HepG2 (cell line): ENCODE measurements around the gene PLEKHG2. TPM values are rescaled to one million over a fixed set of nuclear protein-coding genes. Genes with fewer than 3 reads are reported as not detected.
A peak's percentile ranks its signal among the peaks of the same experiment; 100 is the strongest.

Experiments used
- CREB1 ChIP-seq, 2 experiments: fragments of 450-650 bp in 1 of 2; IDR thresholded peaks; 2 replicates each; pipeline ENCODE4 v1.6.1; 2016 to 2017; ENCODE audit warnings: control low read depth in 1 of 2, mild to moderate bottlenecking in 1 of 2, missing compliant biosample characterization in 1 of 2, missing genetic modification characterization in 1 of 2
- CSRNP1 ChIP-seq: sonication (generic); formaldehyde crosslinking; IDR thresholded peaks from 2 replicates; pipeline ENCODE4 v1.8.1; 2023; ENCODE audit warnings: mild to moderate bottlenecking, missing genetic modification reagents
- DPF2 ChIP-seq: sonication (generic); formaldehyde crosslinking; IDR thresholded peaks from 2 replicates; pipeline ENCODE4 v1.4.0; 2020; ENCODE audit warnings: mild to moderate bottlenecking, low read depth, missing genetic modification reagents, borderline replicate concordance
- FOXO1 ChIP-seq: sonication (generic); formaldehyde crosslinking; IDR thresholded peaks from 2 replicates; pipeline ENCODE4 v1.4.0; 2020; ENCODE audit warnings: missing genetic modification reagents
- GTF2F1 ChIP-seq: fragments of 150-350 bp; IDR thresholded peaks from 2 replicates; pipeline ENCODE4 v1.6.1; 2014; ENCODE audit warnings: low read length
- HMG20B ChIP-seq: conservative IDR thresholded peaks from 2 replicates; pipeline ENCODE4 v1.6.1; 2016; ENCODE audit warnings: missing genetic modification reagents, missing compliant biosample characterization
- KIAA2018 ChIP-seq: sonication (generic); formaldehyde crosslinking; IDR thresholded peaks from 2 replicates; pipeline ENCODE4 v1.5.0; 2020; ENCODE audit warnings: mild to moderate bottlenecking, missing genetic modification reagents, borderline replicate concordance
- KMT2A ChIP-seq: sonication (generic); formaldehyde crosslinking; IDR thresholded peaks from 2 replicates; pipeline ENCODE4 v1.4.0; 2020; ENCODE audit warnings: missing genetic modification reagents
- MIXL1 ChIP-seq: IDR thresholded peaks from 2 replicates; pipeline ENCODE4 v1.6.1; 2016
- PAX8 ChIP-seq: sonication (generic); formaldehyde crosslinking; IDR thresholded peaks from 2 replicates; pipeline ENCODE4 v1.8.0; 2022; ENCODE audit warnings: mild to moderate bottlenecking, missing genetic modification reagents, borderline replicate concordance
- PITX1 ChIP-seq: sonication (generic); formaldehyde crosslinking; IDR thresholded peaks from 2 replicates; pipeline ENCODE4 v1.5.1; 2020; ENCODE audit warnings: mild to moderate bottlenecking, missing genetic modification reagents
- REST ChIP-seq, 2 experiments: IDR thresholded peaks; 2 replicates each; pipeline ENCODE4 v1.6.1; 2011 to 2012; ENCODE audit warnings: low read length in 2 of 2, borderline replicate concordance in 1 of 2, low read depth in 1 of 2, mild to moderate bottlenecking in 1 of 2, moderate library complexity in 1 of 2
- TRIM24 ChIP-seq: sonication (generic); formaldehyde crosslinking; IDR thresholded peaks from 2 replicates; pipeline ENCODE4 v1.8.0; 2022; ENCODE audit warnings: mild to moderate bottlenecking, missing genetic modification reagents
- WIZ ChIP-seq: sonication (generic); formaldehyde crosslinking; IDR thresholded peaks from 2 replicates; pipeline ENCODE4 v1.5.1; 2020; ENCODE audit warnings: mild to moderate bottlenecking, missing genetic modification reagents
- ZNF33B ChIP-seq: sonication (generic); formaldehyde crosslinking; IDR thresholded peaks from 2 replicates; pipeline ENCODE4 v1.5.1; 2020; ENCODE audit warnings: mild to moderate bottlenecking, missing genetic modification reagents
- ZZZ3 ChIP-seq: sonication (generic); formaldehyde crosslinking; IDR thresholded peaks from 2 replicates; pipeline ENCODE4 v1.4.0; 2020; ENCODE audit warnings: missing genetic modification reagents, mild to moderate bottlenecking, borderline replicate concordance
- polyA plus RNA-seq, 8 experiments: library from polyadenylated mRNA; depleted of rRNA in 3 of 8; stranded (reverse) in 7 of 8; unstranded in 1 of 8; fragments of >200 nt; fragmentation: Illumina TruSeq in 4 of 8; extraction: Trizol in 4 of 8; gene quantifications; 2 replicates each; pipeline versions ENCODE4 v1.2.1 to v1.2.3, GENCODE V29; 2011 to 2016; ENCODE audit warnings: low read depth in 4 of 8, missing spikeins in 1 of 8, mixed read lengths in 1 of 8; ENCODE audit not compliant: insufficient read depth in 1 of 8
- total RNA-seq, 5 experiments: library from RNA; depleted of rRNA; stranded (reverse); fragments of >200 nt; fragmentation: Illumina TruSeq; extraction: Trizol; gene quantifications; 2 replicates each; pipeline ENCODE4 v1.2.3, GENCODE V29; 2016; ENCODE audit warnings: low read depth in 1 of 5

Gene PLEKHG2
- total and polyA plus RNA-seq, 2 of the 13 experiments (the other 11 are each of a cell fraction or from before 2014, with no cell fraction given) = 3.6 to 6.8 TPM

- TF ChIP-seq KIAA2018 = 0 out of 2 replicates have a peak, but pooled peaks have one; percentile 22
- TF ChIP-seq WIZ = no peak
- TF ChIP-seq ZZZ3 (CRISPR knock-in tag) = no peak
- TF ChIP-seq ZNF33B (CRISPR knock-in tag) = no peak
- peak; percentile 60; the same call in 1 of the 2 replicates for TF ChIP-seq PITX1
- no peak for TF ChIP-seq DPF2 (CRISPR knock-in tag)
- no peak for TF ChIP-seq PAX8
- no peak for TF ChIP-seq HMG20B
- no peak for TF ChIP-seq MIXL1
- no peak for TF ChIP-seq CREB1 (IDR thresholded peaks at IDR 0.05)
- TF ChIP-seq CREB1 (CRISPR knock-in tag; IDR thresholded peaks at IDR 0.05) = no peak
- TF ChIP-seq TRIM24 (CRISPR knock-in tag) = peak; percentile 59; the same call in 1 of the 2 replicates
- TF ChIP-seq CSRNP1 (CRISPR knock-in tag) = no peak
- no peak for TF ChIP-seq FOXO1 (CRISPR knock-in tag)
- no peak for TF ChIP-seq KMT2A
- TF ChIP-seq GTF2F1 = 0 out of 2 replicates have a peak, but pooled peaks have one; percentile 28
- peak in 1 of 2 experiments; percentile 32; a peak in 1 of 4 replicates for TF ChIP-seq REST (IDR thresholded peaks at IDR 0.05; ENCODE audit: borderline replicate concordance in 1 of 2, low read depth in 1 of 2, low read length in 2 of 2)
These were observed 1.2 kb upstream of the PLEKHG2 start (continued) for GRCh38 chr19:39411081-39411831.
